SK-N-MC (cell line): ENCODE data around the gene FNIP2.

Experiments
- EZH2 ChIP-seq: fragments of 200-600 bp; sonication (generic); IDR thresholded peaks from one replicate; pipeline ENCODE4 v1.6.1; 2017; ENCODE audit warnings: antibody characterized with exemption
- POLR2AphosphoS5 ChIP-seq: IDR thresholded peaks from 2 replicates; pipeline ENCODE4 v1.6.1; 2012; ENCODE audit warnings: mild to moderate bottlenecking, low read depth, low read length, borderline replicate concordance

DNA sequence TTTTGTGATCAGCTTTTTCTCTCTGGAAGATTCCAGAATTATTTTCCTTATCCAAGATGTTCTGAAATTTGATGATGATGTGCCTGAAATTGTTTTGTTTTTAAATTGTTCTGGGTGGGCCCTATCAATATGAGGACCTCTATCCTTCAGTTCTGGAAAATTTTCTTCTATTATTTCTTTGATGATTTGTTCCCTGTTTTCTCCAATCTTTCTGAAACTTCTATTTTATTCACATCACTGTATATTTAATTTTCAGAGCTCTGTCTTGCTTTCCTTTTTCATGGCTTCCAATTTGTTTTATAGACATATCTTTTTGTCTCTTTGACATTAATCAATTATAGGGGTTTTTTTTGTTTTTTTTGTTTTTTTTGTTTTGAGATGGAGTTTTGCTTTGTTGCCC lies 12.2 kb upstream of the FNIP2 start:
- no peak for TF ChIP-seq EZH2
- TF ChIP-seq POLR2AphosphoS5 = no peak
